HEK293 (cell line): ENCODE results near the gene MED15.

ENCODE experiments used
- CTCF ChIA-PET: fragments of 350-600 bp; formaldehyde crosslinking; extraction: SDS; loops from one replicate; lab custom pipeline; 2021; ENCODE audit warnings: antibody characterized with exemption; lab: Yijun Ruan, JAX
- POLR2A ChIA-PET: fragments of 300-600 bp; formaldehyde crosslinking; extraction: SDS; loops from one replicate; lab custom pipeline; 2020; ENCODE audit warnings: antibody characterized with exemption, inconsistent platforms; lab: Yijun Ruan, JAX
- H3K27ac ChIP-seq: fragments of 200-500 bp; sonication (Bioruptor generic); 2 replicates; pipeline ENCODE4 v1.5.1; 2014; ENCODE audit warnings: low read depth, low read length, control low read depth, inconsistent platforms; ENCODE audit errors: extremely low read depth
- H3K36me3 ChIP-seq, 2 experiments: fragments of 200-500 bp in 1 of 2; sonication (Bioruptor generic) in 1 of 2; 1 replicate in 1 of 2; 2 replicates in 1 of 2; pipeline ENCODE4 v1.5.1; 2014 to 2017; ENCODE audit warnings: inconsistent platforms in 2 of 2, low read length in 2 of 2; ENCODE audit not compliant: control insufficient read depth in 2 of 2, insufficient read depth in 1 of 2
- H3K4me1 ChIP-seq: fragments of 200-500 bp; sonication (Bioruptor generic); 2 replicates; pipeline ENCODE4 v1.5.1; 2014; ENCODE audit warnings: mild to moderate bottlenecking, low read length, inconsistent platforms; ENCODE audit not compliant: control insufficient read depth, insufficient read depth
- H3K4me3 ChIP-seq: 2 replicates; pipeline ENCODE4 v1.5.1; 2011; ENCODE audit warnings: low read depth, mild to moderate bottlenecking, control low read depth, low read length, moderate library complexity
- H3K9me3 ChIP-seq: fragments of 200-500 bp; sonication (Bioruptor generic); 2 replicates; pipeline ENCODE4 v1.5.1; 2014; ENCODE audit warnings: low read depth, low read length, inconsistent platforms; ENCODE audit not compliant: control insufficient read depth, insufficient read depth
- CTCF ChIP-seq: fragments of 450-650 bp; formaldehyde crosslinking; IDR thresholded peaks from 2 replicates; pipeline ENCODE4 v1.5.1; 2016; ENCODE audit warnings: missing biosample characterization, missing genetic modification characterization
- GLI2 ChIP-seq: fragments of 450-650 bp; formaldehyde crosslinking; IDR thresholded peaks from 2 replicates; pipeline ENCODE4; 2017; ENCODE audit warnings: missing biosample characterization, missing genetic modification characterization, low read depth, borderline replicate concordance
- GLIS2 ChIP-seq: fragments of 450-650 bp; formaldehyde crosslinking; IDR thresholded peaks from 2 replicates; pipeline ENCODE4 v1.5.1; 2016; ENCODE audit warnings: missing biosample characterization, missing genetic modification characterization
- KLF9 ChIP-seq: fragments of 450-650 bp; formaldehyde crosslinking; IDR thresholded peaks from 2 replicates; pipeline ENCODE4 v1.5.1; 2016; ENCODE audit warnings: missing biosample characterization, missing genetic modification characterization, low read depth
- PATZ1 ChIP-seq: fragments of 450-650 bp; formaldehyde crosslinking; IDR thresholded peaks from 2 replicates; pipeline ENCODE4 v1.5.1; 2016; ENCODE audit warnings: missing biosample characterization, missing genetic modification characterization
- PBX3 ChIP-seq: sonication (generic); formaldehyde crosslinking; IDR thresholded peaks from 2 replicates; pipeline ENCODE4 v1.8.1; 2022; ENCODE audit warnings: mild to moderate bottlenecking, moderate library complexity, missing genetic modification reagents
- SP7 ChIP-seq: fragments of 450-650 bp; formaldehyde crosslinking; IDR thresholded peaks from 2 replicates; pipeline ENCODE4 v1.5.1; 2016; ENCODE audit warnings: missing biosample characterization, missing genetic modification characterization
- ZBTB10 ChIP-seq: fragments of 450-650 bp; formaldehyde crosslinking; IDR thresholded peaks from 2 replicates; pipeline ENCODE4 v1.5.1; 2016; ENCODE audit warnings: missing biosample characterization, missing genetic modification characterization
- ZBTB7A ChIP-seq: fragments of 450-650 bp; formaldehyde crosslinking; IDR thresholded peaks from 2 replicates; pipeline ENCODE4 v1.5.1; 2016; ENCODE audit warnings: low read depth, missing biosample characterization, missing genetic modification characterization
- ZEB2 ChIP-seq: fragments of 450-650 bp; formaldehyde crosslinking; IDR thresholded peaks from 2 replicates; pipeline ENCODE4 v1.5.1; 2016; ENCODE audit warnings: missing biosample characterization, missing genetic modification characterization
- ZFHX2 ChIP-seq: fragments of 450-650 bp; formaldehyde crosslinking; conservative IDR thresholded peaks from 2 replicates; pipeline ENCODE4 v1.5.1; 2016; ENCODE audit warnings: missing biosample characterization, missing genetic modification characterization
- ZFP3 ChIP-seq: fragments of 450-650 bp; formaldehyde crosslinking; IDR thresholded peaks from 2 replicates; pipeline ENCODE4 v1.5.1; 2016; ENCODE audit warnings: low read depth, missing biosample characterization, missing genetic modification characterization
- ZNF146 ChIP-seq: fragments of 450-650 bp; formaldehyde crosslinking; IDR thresholded peaks from 2 replicates; pipeline ENCODE4 v1.5.1; 2016; ENCODE audit warnings: missing biosample characterization, missing genetic modification characterization
- ZNF211 ChIP-seq: fragments of 450-650 bp; formaldehyde crosslinking; IDR thresholded peaks from 2 replicates; pipeline ENCODE4 v1.5.1; 2016; ENCODE audit warnings: low read depth, missing biosample characterization, missing genetic modification characterization
- ZNF248 ChIP-seq: fragments of 450-650 bp; formaldehyde crosslinking; IDR thresholded peaks from 2 replicates; pipeline ENCODE4 v1.5.1; 2017; ENCODE audit warnings: missing biosample characterization, missing genetic modification characterization
- ZNF26 ChIP-seq: fragments of 450-650 bp; formaldehyde crosslinking; IDR thresholded peaks from 2 replicates; pipeline ENCODE4 v1.5.1; 2016; ENCODE audit warnings: missing biosample characterization, missing genetic modification characterization
- ZNF266 ChIP-seq: fragments of 450-650 bp; formaldehyde crosslinking; IDR thresholded peaks from 2 replicates; pipeline ENCODE4 v1.5.1; 2016; ENCODE audit warnings: missing biosample characterization, missing genetic modification characterization, low read depth
- ZNF513 ChIP-seq: fragments of 450-650 bp; IDR thresholded peaks from 2 replicates; pipeline ENCODE4 v1.5.1; 2018; ENCODE audit warnings: missing biosample characterization, missing genetic modification characterization
- ZNF561 ChIP-seq: fragments of 450-650 bp; IDR thresholded peaks from 2 replicates; pipeline ENCODE4 v1.5.1; 2018; ENCODE audit warnings: missing biosample characterization, missing genetic modification characterization, borderline replicate concordance
- ZNF639 ChIP-seq: fragments of 450-650 bp; formaldehyde crosslinking; IDR thresholded peaks from 2 replicates; pipeline ENCODE4 v1.5.1; 2016; ENCODE audit warnings: missing biosample characterization, missing genetic modification characterization
- ZNF664 ChIP-seq: fragments of 450-650 bp; formaldehyde crosslinking; IDR thresholded peaks from 2 replicates; pipeline ENCODE4 v1.5.1; 2016; ENCODE audit warnings: missing biosample characterization, missing genetic modification characterization
- ZNF776 ChIP-seq: fragments of 450-650 bp; formaldehyde crosslinking; IDR thresholded peaks from 2 replicates; pipeline ENCODE4 v1.5.0; 2017; ENCODE audit warnings: missing biosample characterization, missing genetic modification characterization, borderline replicate concordance
- ZNF837 ChIP-seq: fragments of 450-650 bp; formaldehyde crosslinking; IDR thresholded peaks from 2 replicates; pipeline ENCODE4 v1.5.1; 2016; ENCODE audit warnings: missing biosample characterization, missing genetic modification characterization

The MED15 gene

GRCh38 chr22:20606041-20606783, 98.8 kb downstream of the MED15 start (continued):
- TF ChIP-seq ZBTB10 (no peak), ZFHX2 (tag by site-specific recombination) (peak; percentile 37; the same call in 1 of the 2 replicates), ZNF561 (tag by site-specific recombination) (no peak), ZNF837 (no peak), ZNF664 (tag by site-specific recombination) (no peak), ZNF146 (tag by site-specific recombination) (no peak), ZBTB7A (tag by site-specific recombination) (no peak), SP7 (tag by site-specific recombination) (0 out of 2 replicates have a peak, but pooled peaks have one; percentile 27), PBX3 (no peak), KLF9 (tag by site-specific recombination) (no peak), ZNF211 (tag by site-specific recombination) (no peak), ZFP3 (tag by site-specific recombination) (no peak), GLIS2 (no peak), ZEB2 (tag by site-specific recombination) (0 out of 2 replicates have a peak, but pooled peaks have one; percentile 38), GLI2 (tag by site-specific recombination) (no peak), PATZ1 (tag by site-specific recombination) (0 out of 2 replicates have a peak, but pooled peaks have one; percentile 20), ZNF266 (tag by site-specific recombination) (no peak), ZNF639 (no peak)

GRCh38 chr22:20606784-20607128, 99.3 kb downstream of the MED15 start:
- ChIA-PET CTCF (interaction anchor here (0.5 to 2.4 kb wide), 12 partner anchors 8 to 208 kb away, joined by 3 to 10 read pairs (median 4); no protein-coding TSS in a partner anchor), POLR2A (no interaction called here)
- H3K27ac ChIP-seq, result no peak overlapping the region
- H3K36me3 ChIP-seq, result no peaks in the 10 kb centered on the region
- no peaks in the 10 kb centered on the region for H3K4me1 ChIP-seq
- H3K9me3 ChIP-seq, result no peaks in the 10 kb centered on the region
- no peak overlapping the region for H3K4me3 ChIP-seq
- TF ChIP-seq ZNF248 (tag by site-specific recombination) (no peak), ZNF26 (no peak), ZNF776 (tag by site-specific recombination) (no peak), PBX3 (no peak), ZNF513 (no peak), CTCF (no peak)
